SIG-M5 treated with dmso at 0.1 percent for 504 hours (cell line): ENCODE results near the gene SEC14L1.
"Not testable (repeated sequence)": the region's sequence is repeated elsewhere in the genome, so short reads cannot be mapped to it uniquely, and the experiment has no call there.

ENCODE experiments used
- DNase-seq: peaks from one replicate; lab custom pipeline; 2025; ENCODE audit not compliant: unreplicated experiment; lab: John Stamatoyannopoulos, UW

SEC14L1 gene

DNA sequence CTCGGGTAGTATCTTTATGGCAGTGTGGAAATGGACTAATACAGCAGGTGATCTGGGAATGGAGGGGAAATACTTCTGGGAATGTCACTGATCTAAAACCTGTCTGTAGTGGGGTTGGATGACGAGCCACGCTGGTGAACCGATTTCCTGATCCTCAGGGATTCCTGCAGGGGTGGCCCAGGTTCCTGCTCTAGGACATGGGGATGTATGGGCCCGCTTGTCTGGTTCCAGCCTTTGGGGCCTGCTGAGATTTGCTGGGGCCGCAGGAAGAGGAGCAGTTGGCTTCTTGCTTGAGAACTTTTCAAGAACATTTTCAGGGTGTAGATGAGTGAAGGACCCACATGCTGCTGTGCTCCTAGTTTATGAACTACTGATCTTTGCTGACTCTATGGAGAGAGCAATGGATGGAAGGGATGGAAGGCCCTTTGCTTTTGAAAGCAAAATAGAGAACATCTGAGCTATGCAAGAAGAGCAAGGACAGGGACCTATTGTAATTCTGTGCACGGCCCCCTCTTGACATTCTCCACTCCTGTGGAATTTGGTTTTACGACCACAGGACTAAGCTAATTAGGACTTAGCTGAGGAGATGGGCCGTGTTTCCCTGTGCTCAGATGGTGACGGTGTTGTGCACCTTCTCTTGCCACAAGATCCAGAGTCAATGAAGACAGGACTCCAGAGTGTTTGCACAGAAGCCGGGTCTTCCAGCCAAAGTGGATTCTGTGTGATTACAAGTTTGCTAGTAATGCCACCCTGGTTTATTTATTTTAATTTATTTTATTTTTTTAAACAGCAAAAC lies 90.5 kb downstream of the SEC14L1 start:
- no peak for DNase-seq

DNA sequence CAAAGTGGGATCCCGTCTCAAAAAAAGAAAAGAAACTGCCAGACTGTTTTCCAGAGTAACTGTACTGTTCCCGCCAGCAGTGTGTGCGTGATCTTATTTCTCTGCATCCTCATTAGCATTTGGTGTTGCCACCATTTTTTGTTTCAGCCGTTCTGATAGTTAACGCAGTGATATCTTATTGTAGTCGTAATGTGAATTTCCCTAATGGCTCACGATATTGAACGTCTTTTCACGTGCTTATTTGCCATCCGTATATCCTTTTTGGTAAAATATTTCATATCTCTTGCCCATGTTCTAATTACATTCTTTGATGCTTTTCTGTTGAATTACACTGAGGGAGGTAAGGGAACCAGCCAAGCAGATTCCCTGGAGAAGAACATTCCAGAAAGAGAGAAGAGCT lies 92.4 kb downstream of the SEC14L1 start:
- no peak for DNase-seq

GRCh38 chr17:77233635-77234334 lies 93.0 kb downstream of the SEC14L1 start:
- DNase-seq, result peak; percentile 6

- DNase-seq, result no peak
These were observed 93.9 kb downstream of the SEC14L1 start for GRCh38 chr17:77234695-77235094.

DNA sequence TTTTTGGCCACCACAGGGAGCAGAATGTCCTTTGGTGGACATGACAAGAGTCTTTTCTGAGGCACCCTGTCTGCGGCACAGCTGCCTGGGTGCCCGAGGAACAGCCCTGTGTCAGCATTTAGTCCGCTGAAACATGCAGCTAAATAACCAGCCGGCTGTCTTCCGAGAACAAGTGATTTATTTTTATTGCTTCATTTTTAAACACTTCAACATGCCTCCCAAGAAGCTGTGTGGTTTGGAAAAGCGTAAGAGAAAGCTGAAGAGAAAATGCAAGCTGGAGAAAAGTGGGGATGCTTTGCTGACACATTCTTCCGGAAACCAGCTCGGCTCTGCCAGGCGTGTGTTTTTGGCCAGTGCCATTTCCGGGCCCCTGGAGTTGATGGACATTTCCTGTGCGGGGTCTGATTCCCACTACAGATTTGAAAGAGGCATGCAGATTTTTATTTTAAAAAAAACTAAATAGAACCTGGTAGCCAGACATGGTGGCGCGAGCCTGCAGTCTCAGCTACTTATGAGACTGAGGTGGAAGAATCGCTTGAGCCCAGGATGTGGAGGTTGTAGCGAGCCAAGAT lies 94.7 kb downstream of the SEC14L1 start:
- DNase-seq, result no peak

- DNase-seq, result no peak
These were observed 96.7 kb downstream of the SEC14L1 start for GRCh38 chr17:77237232-77238008.

DNA sequence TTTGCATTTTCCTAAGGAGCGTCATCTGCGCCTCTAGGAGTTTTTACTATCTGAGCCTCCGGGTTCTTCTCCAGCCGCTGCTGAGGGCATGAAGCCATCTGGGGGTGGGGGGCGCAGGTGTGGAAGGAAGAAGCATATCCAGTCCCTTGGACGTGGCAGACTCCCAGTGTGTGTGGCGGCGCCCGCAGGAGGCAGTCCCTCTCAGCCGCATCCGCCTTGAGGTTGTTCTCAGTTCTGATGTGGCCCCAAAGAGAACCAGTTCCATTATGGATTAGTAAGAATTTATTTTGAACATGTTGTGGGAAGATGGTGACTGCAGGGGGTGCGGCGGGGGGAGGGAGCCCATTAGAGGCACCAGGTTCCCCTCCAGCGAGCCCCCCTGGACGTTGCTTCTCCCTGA lies 100.2 kb downstream of the SEC14L1 start:
- DNase-seq, result no peak

- no peak for DNase-seq
These were observed 101.5 kb downstream of the SEC14L1 start for GRCh38 chr17:77242118-77242851.

- DNase-seq, result no peak
These were observed 104.6 kb downstream of the SEC14L1 start for GRCh38 chr17:77245162-77245926.

- no peak for DNase-seq
These were observed 105.6 kb downstream of the SEC14L1 start for GRCh38 chr17:77246110-77247047.

- DNase-seq, result peak; percentile 56
These were observed 106.3 kb downstream of the SEC14L1 start for GRCh38 chr17:77247048-77247541.

GRCh38 chr17:77247609-77248008 lies 106.8 kb downstream of the SEC14L1 start:
- DNase-seq, result no peak

GRCh38 chr17:77248216-77249114 lies 107.7 kb downstream of the SEC14L1 start:
- DNase-seq, result no peak

DNA sequence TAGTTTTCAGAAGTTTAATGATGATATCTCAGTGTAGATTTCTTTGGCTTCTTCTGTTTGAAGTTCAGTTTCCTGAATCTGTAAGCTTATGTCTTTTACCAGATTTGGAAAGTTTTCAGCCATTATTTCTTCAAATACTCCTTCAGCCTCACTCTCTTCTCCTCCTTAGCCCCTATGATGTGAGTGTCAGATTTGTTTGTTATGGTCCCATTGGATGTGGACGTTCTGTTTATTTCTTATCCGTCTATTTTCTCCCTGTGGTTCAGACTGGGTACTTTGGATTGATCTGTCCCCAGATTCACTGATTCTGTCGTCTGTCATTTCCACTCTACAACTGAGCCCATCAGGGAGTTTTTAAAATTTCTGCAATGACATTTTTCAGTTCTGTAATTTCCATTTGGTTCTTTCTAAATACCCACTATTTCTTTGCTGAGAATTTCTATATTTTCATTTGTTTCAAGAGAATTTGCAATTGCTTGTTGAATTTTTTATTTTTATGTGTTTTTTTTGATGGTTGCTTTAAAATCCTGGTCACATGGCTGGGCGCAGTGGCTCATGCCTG lies 110.9 kb downstream of the SEC14L1 start:
- DNase-seq, result no peak

DNA sequence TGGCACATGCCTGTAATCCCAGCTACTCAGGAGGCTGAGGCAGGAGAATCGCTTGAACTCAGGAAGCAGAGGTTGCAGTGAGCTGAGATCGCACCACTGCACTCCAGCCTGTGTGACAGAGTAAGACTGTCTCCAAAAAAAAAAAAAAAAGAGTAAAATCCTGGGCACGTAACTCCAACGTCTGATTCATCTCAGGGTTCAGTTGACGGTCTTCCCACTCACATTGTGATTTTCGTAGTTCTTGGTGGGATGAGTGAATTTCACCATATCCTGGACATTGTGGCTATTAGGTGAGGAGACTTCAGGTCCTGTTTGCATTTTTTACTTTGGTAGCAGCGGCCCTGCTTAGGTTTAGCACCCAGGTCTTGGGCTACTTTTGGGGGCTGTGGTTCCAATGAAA lies 111.5 kb downstream of the SEC14L1 start:
- DNase-seq, result not testable (repeated sequence)

DNA sequence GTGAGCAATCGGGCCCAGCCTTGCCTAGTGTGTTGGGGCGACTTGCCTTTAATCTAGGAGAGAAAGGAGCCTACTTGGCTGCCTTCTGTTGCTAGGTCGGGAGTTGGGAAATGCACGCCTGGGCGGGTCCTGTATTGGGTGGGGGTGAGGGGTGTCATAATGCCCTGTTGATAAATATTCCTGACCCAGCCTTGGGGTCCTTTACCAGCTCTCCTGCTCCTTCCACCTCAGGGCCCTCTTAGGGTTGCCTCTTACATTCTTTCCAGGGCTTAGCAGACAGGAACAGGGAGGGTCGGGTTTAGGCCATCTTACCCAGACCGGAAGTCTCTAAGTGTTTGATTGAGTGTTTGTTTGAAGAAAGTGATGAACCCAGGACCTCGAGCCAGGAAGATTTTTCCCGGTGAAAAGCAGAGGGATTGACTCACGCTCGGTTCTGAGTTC lies 112.9 kb downstream of the SEC14L1 start:
- no peak for DNase-seq
